ENCODE data around the gene GPC3.

DNA sequence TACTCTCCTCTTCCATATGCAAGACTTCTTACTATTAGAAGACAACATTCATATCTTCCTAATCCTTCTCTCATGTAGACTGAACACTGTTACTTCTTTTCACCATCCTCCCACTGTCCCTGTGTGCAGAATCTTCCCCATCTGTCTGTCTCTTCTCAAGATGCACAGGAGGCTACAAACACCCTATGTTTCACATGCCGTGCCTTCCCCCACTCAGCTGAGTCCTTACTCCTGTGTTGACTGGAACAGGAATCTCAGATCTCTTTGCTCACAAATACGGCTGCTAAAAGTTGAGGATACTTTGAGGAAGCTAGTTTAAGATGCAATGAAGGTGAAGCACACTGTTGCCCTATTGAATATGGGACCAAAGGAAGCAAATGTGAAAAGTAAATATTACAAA is 401.6 kb downstream of the GPC3 start:
- TF ChIP-seq POLR2AphosphoS5 (IDR thresholded peaks at IDR 0.05) (no peak), POLR2A (IDR thresholded peaks at IDR 0.05; ENCODE audit: low read depth) (no peak), EP300 (IDR thresholded peaks at IDR 0.05) (no peak)
- TF ChIP-seq, protein P1, sequence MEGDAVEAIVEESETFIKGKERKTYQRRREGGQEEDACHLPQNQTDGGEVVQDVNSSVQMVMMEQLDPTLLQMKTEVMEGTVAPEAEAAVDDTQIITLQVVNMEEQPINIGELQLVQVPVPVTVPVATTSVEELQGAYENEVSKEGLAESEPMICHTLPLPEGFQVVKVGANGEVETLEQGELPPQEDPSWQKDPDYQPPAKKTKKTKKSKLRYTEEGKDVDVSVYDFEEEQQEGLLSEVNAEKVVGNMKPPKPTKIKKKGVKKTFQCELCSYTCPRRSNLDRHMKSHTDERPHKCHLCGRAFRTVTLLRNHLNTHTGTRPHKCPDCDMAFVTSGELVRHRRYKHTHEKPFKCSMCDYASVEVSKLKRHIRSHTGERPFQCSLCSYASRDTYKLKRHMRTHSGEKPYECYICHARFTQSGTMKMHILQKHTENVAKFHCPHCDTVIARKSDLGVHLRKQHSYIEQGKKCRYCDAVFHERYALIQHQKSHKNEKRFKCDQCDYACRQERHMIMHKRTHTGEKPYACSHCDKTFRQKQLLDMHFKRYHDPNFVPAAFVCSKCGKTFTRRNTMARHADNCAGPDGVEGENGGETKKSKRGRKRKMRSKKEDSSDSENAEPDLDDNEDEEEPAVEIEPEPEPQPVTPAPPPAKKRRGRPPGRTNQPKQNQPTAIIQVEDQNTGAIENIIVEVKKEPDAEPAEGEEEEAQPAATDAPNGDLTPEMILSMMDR (IDR thresholded peaks at IDR 0.05): no peak

Measured in esophagus muscularis mucosa (tissue), 4 donors.